Stomach (tissue), 9 donors: ENCODE results near the gene FBXO36. TPM values are rescaled to one million over a fixed set of nuclear protein-coding genes. Genes with fewer than 3 reads are reported as not detected.
"Not testable (repeated sequence)": the region's sequence is repeated elsewhere in the genome, so short reads cannot be mapped to it uniquely, and the experiment has no call there.

Experiments
- DNase-seq, 2 donors: peaks; one replicate each; pipeline versions ENCODE4 v3.0.0 to v3.0.0-alpha.2; 2013 to 2019
- H3K27ac ChIP-seq, 5 donors: fragments of 200-600 bp in 4 of 5; sonication (generic) in 4 of 5; one replicate each; pipeline ENCODE4 v1.5.1; 2013 to 2019; ENCODE audit warnings: mild to moderate bottlenecking in 1 of 5, moderate library complexity in 1 of 5
- H3K27me3 ChIP-seq, 3 donors: fragments of 200-600 bp; sonication (generic); one replicate each; pipeline ENCODE4 v1.5.1; 2017 to 2019; ENCODE audit warnings: mixed run types in 1 of 3
- H3K36me3 ChIP-seq, 4 donors: fragments of 200-600 bp; sonication (generic); 1 replicate in 3 of 4; 2 replicates in 1 of 4; pipeline ENCODE4 v1.5.1; 2016 to 2019
- H3K4me1 ChIP-seq, 4 donors: fragments of 200-600 bp; sonication (generic); one replicate each; pipeline ENCODE4 v1.5.1; 2016 to 2019
- H3K4me3 ChIP-seq, 4 donors: fragments of 200-600 bp; sonication (generic) in 3 of 4; one replicate each; pipeline ENCODE4 v1.5.1; 2016 to 2019; ENCODE audit warnings: mild to moderate bottlenecking in 1 of 4
- H3K9me3 ChIP-seq, 4 donors: fragments of 200-600 bp; sonication (generic); one replicate each; pipeline ENCODE4 v1.5.1; 2016 to 2019
- EP300 ChIP-seq: sonication (generic); formaldehyde crosslinking; IDR thresholded peaks from one replicate; pipeline ENCODE4 v1.6.1; 2017; ENCODE audit warnings: antibody characterized with exemption
- POLR2A ChIP-seq, 4 donors: fragments of 450-650 bp; IDR thresholded peaks; one replicate each; pipeline ENCODE4 v1.6.1; 2016; ENCODE audit warnings: antibody characterized with exemption in 4 of 4, control low read depth in 2 of 4, mild to moderate bottlenecking in 1 of 4, moderate library complexity in 1 of 4
- POLR2AphosphoS5 ChIP-seq, 3 donors: sonication (generic); formaldehyde crosslinking; IDR thresholded peaks; one replicate each; pipeline ENCODE4 v1.6.1; 2016; ENCODE audit warnings: antibody characterized with exemption in 3 of 3
- WGBS, 5 donors: extraction: QIAGEN DNeasy Blood & Tissue Kit in 3 of 5; methylation state at CpG; one replicate each; pipeline versions ENCODE4 v1.1.5 to v1.1.7; 2013 to 2018; 5-methylcytosine and 5-hydroxymethylcytosine counted together
- intact Hi-C: fragments of 100-400 bp; cut with DNase I; formaldehyde crosslinking; loops from one replicate; pipeline ENCODE4 v1.15.1; 2023; ENCODE audit warnings: low total_unique reads
- polyA plus RNA-seq, 3 donors: library from polyadenylated mRNA; stranded (reverse); fragments of 200-250 nt; gene quantifications; one replicate each; pipeline ENCODE4 v1.2.3, GENCODE V29; 2013
- total RNA-seq, 5 donors: library from RNA; depleted of rRNA; stranded (reverse); fragments of >200 nt; gene quantifications; one replicate each; pipeline versions ENCODE4 v1.1.0 to v1.2.3, GENCODE V29; 2014 to 2016
- TF ChIP-seq, protein P1 (sequence below), 7 experiments: fragments of 450-650 bp in 4 of 7; fragments of 200-600 bp in 3 of 7; sonication (generic) in 3 of 7; IDR thresholded peaks; one replicate each; pipeline ENCODE4 v1.5.1; 2016 to 2019; ENCODE audit warnings: antibody characterized with exemption in 7 of 7, control low read depth in 2 of 7, mild to moderate bottlenecking in 1 of 7
- donor health status: healthy with polysubstance abuse.
- donor health status: Bipolar disorder and iron deficiency.
- donor health status: healthy.

The FBXO36 gene
- total and polyA plus RNA-seq, 8 donors, result 0.58 to 12.1 (median 1.2) TPM; not detected in 1

DNA sequence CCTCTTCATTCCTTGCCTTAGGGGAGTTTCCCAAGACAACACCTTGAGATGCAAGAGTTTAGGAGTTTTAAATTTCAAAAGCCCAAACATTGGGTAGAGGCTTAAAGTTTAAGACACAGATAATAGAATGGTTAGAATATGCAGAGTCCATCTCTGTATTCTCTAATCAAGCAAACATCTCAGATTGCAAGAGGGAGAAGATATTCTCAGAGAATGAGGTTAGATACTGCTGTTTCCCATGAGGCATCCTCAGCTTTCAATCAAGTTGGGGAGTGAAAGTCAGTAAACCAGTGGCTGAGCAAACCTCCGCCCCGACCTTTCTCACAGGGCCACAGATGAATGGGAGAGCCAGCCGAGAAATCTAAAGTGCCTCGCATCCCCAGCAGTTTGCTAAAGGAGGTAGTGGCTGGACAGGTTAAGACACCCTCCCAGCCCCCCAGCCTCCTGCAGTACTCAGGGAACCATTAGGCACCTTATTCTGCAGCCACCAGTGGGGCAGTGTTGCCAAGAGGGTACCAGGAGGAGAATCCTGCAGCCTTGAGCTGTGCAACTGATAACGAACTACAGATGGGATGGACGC lies 30.0 kb downstream of the FBXO36 start:
- H3K27me3 ChIP-seq, result no peaks in the 10 kb centered on the region
- H3K9me3 ChIP-seq, result no peaks in the 10 kb centered on the region
- DNase-seq, result no peak
- TF ChIP-seq EP300 (no peak), POLR2A (IDR thresholded peaks at IDR 0.05) (no peak), POLR2AphosphoS5 (IDR thresholded peaks at IDR 0.05) (no peak)
- TF ChIP-seq, protein P1, sequence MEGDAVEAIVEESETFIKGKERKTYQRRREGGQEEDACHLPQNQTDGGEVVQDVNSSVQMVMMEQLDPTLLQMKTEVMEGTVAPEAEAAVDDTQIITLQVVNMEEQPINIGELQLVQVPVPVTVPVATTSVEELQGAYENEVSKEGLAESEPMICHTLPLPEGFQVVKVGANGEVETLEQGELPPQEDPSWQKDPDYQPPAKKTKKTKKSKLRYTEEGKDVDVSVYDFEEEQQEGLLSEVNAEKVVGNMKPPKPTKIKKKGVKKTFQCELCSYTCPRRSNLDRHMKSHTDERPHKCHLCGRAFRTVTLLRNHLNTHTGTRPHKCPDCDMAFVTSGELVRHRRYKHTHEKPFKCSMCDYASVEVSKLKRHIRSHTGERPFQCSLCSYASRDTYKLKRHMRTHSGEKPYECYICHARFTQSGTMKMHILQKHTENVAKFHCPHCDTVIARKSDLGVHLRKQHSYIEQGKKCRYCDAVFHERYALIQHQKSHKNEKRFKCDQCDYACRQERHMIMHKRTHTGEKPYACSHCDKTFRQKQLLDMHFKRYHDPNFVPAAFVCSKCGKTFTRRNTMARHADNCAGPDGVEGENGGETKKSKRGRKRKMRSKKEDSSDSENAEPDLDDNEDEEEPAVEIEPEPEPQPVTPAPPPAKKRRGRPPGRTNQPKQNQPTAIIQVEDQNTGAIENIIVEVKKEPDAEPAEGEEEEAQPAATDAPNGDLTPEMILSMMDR (IDR thresholded peaks at IDR 0.05), result no peak
- no peak overlapping the region for H3K27ac ChIP-seq
- no peaks in the 10 kb centered on the region for H3K36me3 ChIP-seq
- WGBS, 5 donors, result 88 to 100% (median 91%) methylated on average over 4 to 6 of the region's 6 CpGs
- intact Hi-C loops, result no loop called here
- no peak overlapping the region for H3K4me3 ChIP-seq
- H3K4me1 ChIP-seq, result no peaks in the 10 kb centered on the region

DNA sequence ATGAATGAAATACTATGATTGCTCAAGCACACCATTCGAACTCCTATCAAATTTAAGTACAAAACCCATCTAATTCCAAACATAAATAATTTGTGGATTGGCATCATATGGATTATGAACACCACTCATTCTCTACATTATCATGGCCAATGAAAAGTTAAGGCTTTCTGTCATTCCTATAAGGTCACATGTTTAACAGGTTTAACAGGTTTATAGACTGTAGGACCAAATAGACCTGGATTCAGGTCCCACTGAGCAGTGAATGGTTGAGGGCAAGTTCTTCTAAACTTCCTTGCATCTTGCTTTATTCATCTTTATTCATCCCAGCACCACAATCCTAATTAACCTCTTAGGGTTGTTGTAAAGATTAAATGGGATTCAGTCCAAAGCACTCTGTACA lies 33.4 kb downstream of the FBXO36 start:
- DNase-seq, result no peak
- Histone ChIP-seq H3K36me3 (no peaks in the 10 kb centered on the region), H3K9me3 (no peaks in the 10 kb centered on the region), H3K27ac (no peak overlapping the region), H3K4me1 (no peaks in the 10 kb centered on the region), H3K4me3 (no peak overlapping the region), H3K27me3 (no peaks in the 10 kb centered on the region)
- intact Hi-C loops, result no loop called here
- WGBS, 5 donors, result 70 to 86% (median 83%) methylated on average over 1 of the region's 1 CpG
- no peak for TF ChIP-seq EP300
- TF ChIP-seq POLR2A (IDR thresholded peaks at IDR 0.05), result no peak
- TF ChIP-seq POLR2AphosphoS5 (IDR thresholded peaks at IDR 0.05), result no peak
- TF ChIP-seq, protein P1 (IDR thresholded peaks at IDR 0.05), result no peak

DNA sequence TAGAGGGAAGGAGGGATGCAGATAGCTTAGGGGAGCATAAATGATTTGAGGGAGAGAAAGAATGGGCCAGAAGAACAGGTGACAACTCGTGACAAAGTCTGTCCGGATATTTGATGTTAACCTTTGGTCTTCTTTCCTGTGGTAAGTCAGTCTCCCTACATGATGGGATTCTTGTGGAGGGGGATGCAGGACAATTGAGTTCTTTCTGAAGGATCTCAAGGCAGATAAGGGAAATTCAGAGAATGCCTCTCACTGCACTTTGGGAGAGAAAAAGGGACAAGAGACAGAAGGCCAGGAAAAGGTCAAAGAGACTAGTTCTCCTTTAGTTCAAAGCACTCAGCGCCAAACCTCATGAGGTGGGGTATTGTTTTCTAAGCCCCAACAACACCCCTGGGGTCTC lies 34.2 kb downstream of the FBXO36 start:
- DNase-seq, result no peak
- H3K27ac ChIP-seq, result no peak overlapping the region
- no peaks in the 10 kb centered on the region for H3K27me3 ChIP-seq
- H3K9me3 ChIP-seq, result no peaks in the 10 kb centered on the region
- intact Hi-C loops, result no loop called here
- H3K36me3 ChIP-seq, result no peaks in the 10 kb centered on the region
- H3K4me1 ChIP-seq, result no peaks in the 10 kb centered on the region
- no peak overlapping the region for H3K4me3 ChIP-seq
- WGBS, 5 donors, result 83 to 93% (median 89%) methylated on average over 3 of the region's 3 CpGs
- TF ChIP-seq, protein P1 (IDR thresholded peaks at IDR 0.05), result no peak
- TF ChIP-seq POLR2AphosphoS5 (IDR thresholded peaks at IDR 0.05) (no peak), EP300 (no peak), POLR2A (IDR thresholded peaks at IDR 0.05) (no peak)

DNA sequence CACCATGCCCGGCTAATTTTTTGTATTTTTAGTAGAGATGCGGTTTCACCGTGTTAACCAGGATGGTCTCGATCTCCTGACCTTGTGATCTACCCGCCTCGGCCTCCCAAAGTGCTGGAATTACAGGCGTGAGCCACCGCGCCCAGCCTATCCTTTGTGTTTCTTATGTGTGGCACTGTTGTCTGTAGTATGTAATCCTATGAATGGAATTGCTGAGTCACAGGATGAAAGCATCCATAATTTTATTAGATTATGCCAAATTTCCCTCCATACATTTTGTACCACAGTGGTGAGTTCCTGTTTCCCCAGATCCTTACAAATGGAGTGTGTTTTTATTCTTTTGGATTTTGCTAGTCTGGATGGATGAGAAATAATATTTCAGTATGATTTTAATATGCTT lies 41.3 kb downstream of the FBXO36 start:
- 87 to 98% (median 94%) methylated on average over 9 of the region's 9 CpGs for WGBS, 5 donors
- H3K36me3 ChIP-seq, H3K4me1 ChIP-seq, H3K27me3 ChIP-seq, intact Hi-C loops, H3K27ac ChIP-seq, H3K9me3 ChIP-seq, H3K4me3 ChIP-seq, DNase-seq: not testable (repeated sequence)

DNA sequence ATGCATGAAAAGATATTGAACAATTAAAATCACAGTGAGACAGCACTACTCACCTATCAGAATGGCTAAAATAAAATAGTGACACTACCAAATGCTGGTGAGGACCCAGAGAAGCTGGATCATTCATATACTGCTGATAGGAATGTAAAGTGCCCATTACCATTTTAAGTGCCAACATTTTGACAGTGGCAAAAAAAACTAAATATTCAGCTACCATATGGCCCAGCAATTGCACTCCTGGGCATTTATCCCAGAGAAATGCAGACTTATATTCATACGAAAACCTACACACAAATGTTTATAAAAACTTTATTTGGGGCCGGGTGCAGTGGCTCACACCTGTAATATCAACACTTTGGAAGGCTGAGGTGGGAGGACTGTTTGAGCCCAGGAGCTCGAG lies 47.6 kb downstream of the FBXO36 start:
- Histone ChIP-seq H3K36me3 (no peaks in the 10 kb centered on the region), H3K27ac (no peak overlapping the region), H3K27me3 (no peaks in the 10 kb centered on the region), H3K9me3 (no peaks in the 10 kb centered on the region), H3K4me1 (peaks cover 0 to 12% (median 4%) of the 10 kb centered on the region in 4 donors), H3K4me3 (no peak overlapping the region)
- DNase-seq, result no peak
- no peak for TF ChIP-seq EP300
- no peak for TF ChIP-seq POLR2AphosphoS5 (IDR thresholded peaks at IDR 0.05)
- TF ChIP-seq, protein P1 (IDR thresholded peaks at IDR 0.05), result no peak
- no peak for TF ChIP-seq POLR2A (IDR thresholded peaks at IDR 0.05)
- WGBS, 5 donors, result 86 to 89% (median 86%) methylated on average over 3 of the region's 3 CpGs
- intact Hi-C loops, result no loop called here
